ENCODE data around the gene KANK2.

KANK2 gene

GRCh38 chr19:11155373-11156120 lies 41.8 kb downstream of the KANK2 start, which contains the start of gene SPC24:
SPC24 (minus strand) TSS chr19:11155782; CDS start chr19:11155776, 6 bp downstream.
- peak; percentile 93 for DNase-seq (ENCODE audit: extremely low read depth, insufficient read length)
- peak within 1 kb of the TSS; percentile 97 for H3K4me3 ChIP-seq (replicated peaks; ENCODE audit: low read depth, low read length)
- H3K36me3 ChIP-seq (ENCODE audit: control insufficient read depth, insufficient read depth, low read length) = no peaks in the 10 kb centered on the region; the same call in 1 of the 2 replicates
- no peak for TF ChIP-seq CTCF (IDR thresholded peaks at IDR 0.05; ENCODE audit: insufficient read depth, low read length, poor library complexity, severe bottlenecking)
- no peaks in the 10 kb centered on the region for H3K27me3 ChIP-seq (replicated peaks; ENCODE audit: control insufficient read depth, insufficient read depth, low read length)

DNA sequence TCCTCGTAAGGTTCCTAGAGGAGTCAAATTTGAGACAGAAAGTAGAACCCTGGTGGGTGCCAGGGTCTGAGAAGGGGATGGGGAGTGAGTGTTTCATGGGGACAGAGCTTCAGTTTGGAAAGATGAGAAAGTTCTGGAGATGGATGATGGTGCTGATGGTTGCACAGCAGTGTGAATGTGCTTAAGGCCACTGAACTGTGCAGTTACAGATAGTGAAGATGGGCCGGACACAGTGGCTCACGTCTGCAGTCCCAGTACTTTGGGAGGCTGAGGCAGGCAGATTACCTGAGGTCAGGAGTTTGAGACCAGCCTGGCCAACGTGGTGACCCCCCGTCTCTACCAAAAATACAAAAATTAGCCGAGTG lies 42.7 kb downstream of the KANK2 start:
- TF ChIP-seq CTCF (IDR thresholded peaks at IDR 0.05; ENCODE audit: insufficient read depth, low read length, poor library complexity, severe bottlenecking) = no peak
- no peak for DNase-seq (ENCODE audit: extremely low read depth, insufficient read length)
- Histone ChIP-seq H3K27me3 (replicated peaks; ENCODE audit: control insufficient read depth, insufficient read depth, low read length) (no peaks in the 10 kb centered on the region), H3K36me3 (ENCODE audit: control insufficient read depth, insufficient read depth, low read length) (no peaks in the 10 kb centered on the region; the same call in 1 of the 2 replicates), H3K4me3 (replicated peaks; ENCODE audit: low read depth, low read length) (peak overlapping the region; percentile 97)

DNA sequence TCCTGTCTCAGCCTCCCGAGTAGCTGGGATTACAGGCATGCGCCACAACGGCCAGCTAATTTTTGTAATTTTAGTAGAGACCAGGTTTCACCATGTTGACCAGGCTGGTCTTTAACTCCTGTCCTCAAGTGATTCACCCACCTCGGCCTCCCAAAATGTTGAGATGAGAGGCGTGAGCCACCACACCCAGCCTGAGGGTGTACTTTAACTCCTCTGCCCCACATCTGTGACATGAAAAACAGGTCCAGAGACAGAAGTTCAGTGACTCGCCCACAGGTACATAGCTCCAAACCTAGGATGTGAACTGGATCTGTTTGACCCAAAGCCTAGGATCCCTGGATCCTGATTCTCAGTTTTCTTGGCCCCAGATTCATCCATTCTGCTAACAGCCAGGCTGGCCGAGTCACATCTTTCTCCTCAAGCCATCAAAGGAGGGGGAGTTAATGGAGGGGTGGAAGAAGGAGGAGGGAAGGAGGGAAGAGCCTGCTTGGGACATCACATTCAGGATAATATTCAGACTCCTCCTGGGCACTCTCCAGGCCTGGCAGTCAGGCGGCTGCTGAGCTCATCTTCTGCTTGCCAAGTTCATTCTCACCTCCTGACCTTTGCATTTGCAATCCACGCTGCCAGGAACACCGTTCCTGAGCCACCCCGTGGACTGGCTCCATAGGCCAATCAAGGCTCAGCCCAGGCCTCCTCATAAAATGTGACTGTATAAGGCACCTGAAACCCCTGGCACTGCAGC lies 44.9 kb downstream of the KANK2 start:
- H3K36me3 ChIP-seq (ENCODE audit: control insufficient read depth, insufficient read depth, low read length) = peaks cover 6% of the 10 kb centered on the region
- H3K27me3 ChIP-seq (replicated peaks; ENCODE audit: control insufficient read depth, insufficient read depth, low read length) = no peaks in the 10 kb centered on the region
- DNase-seq (ENCODE audit: extremely low read depth, insufficient read length) = no peak
- no peak for TF ChIP-seq CTCF (IDR thresholded peaks at IDR 0.05; ENCODE audit: insufficient read depth, low read length, poor library complexity, severe bottlenecking)
- H3K4me3 ChIP-seq (replicated peaks; ENCODE audit: low read depth, low read length) = no peak overlapping the region

- Histone ChIP-seq H3K4me3 (replicated peaks; ENCODE audit: low read depth, low read length) (no peak overlapping the region), H3K27me3 (replicated peaks; ENCODE audit: control insufficient read depth, insufficient read depth, low read length) (no peaks in the 10 kb centered on the region), H3K36me3 (ENCODE audit: control insufficient read depth, insufficient read depth, low read length) (peaks cover 6% of the 10 kb centered on the region)
- no peak for TF ChIP-seq CTCF (IDR thresholded peaks at IDR 0.05; ENCODE audit: insufficient read depth, low read length, poor library complexity, severe bottlenecking)
- no peak for DNase-seq (ENCODE audit: extremely low read depth, insufficient read length)
Measured at GRCh38 chr19:11151181-11151580, 46.2 kb downstream of the KANK2 start.

GRCh38 chr19:11148001-11148400 lies 49.3 kb downstream of the KANK2 start:
- Histone ChIP-seq H3K4me3 (replicated peaks; ENCODE audit: low read depth, low read length) (no peak overlapping the region), H3K27me3 (replicated peaks; ENCODE audit: control insufficient read depth, insufficient read depth, low read length) (no peaks in the 10 kb centered on the region), H3K36me3 (ENCODE audit: control insufficient read depth, insufficient read depth, low read length) (peaks cover 8% of the 10 kb centered on the region)
- DNase-seq (ENCODE audit: extremely low read depth, insufficient read length) = no peak
- no peak for TF ChIP-seq CTCF (IDR thresholded peaks at IDR 0.05; ENCODE audit: insufficient read depth, low read length, poor library complexity, severe bottlenecking)
